ENCODE results near the gene PIP4K2A.

Gene PIP4K2A

GRCh38 chr10:22491931-22492615, 222.3 kb downstream of the PIP4K2A start:
- H3K4me2 ChIP-seq, result peak overlapping the region in 8 of 11 experiments; percentile 10 to 62 (median 50); a peak in 16 of 22 replicates
- H3K9me3 ChIP-seq (replicated peaks in 1 of 11), result no peaks in the 10 kb centered on the region
- H3K36me3 ChIP-seq, result no peaks in the 10 kb centered on the region
- no peaks in the 10 kb centered on the region for H4K20me1 ChIP-seq
- no peak overlapping the region for H3K4me3 ChIP-seq
- H3K9ac ChIP-seq, result no peak overlapping the region
- TF ChIP-seq Cebpa-rat (IDR thresholded peaks at IDR 0.05), result no peak
- H3K27ac ChIP-seq, result no peak overlapping the region
- no peaks in the 10 kb centered on the region for H3K27me3 ChIP-seq
- H3K4me1 ChIP-seq, result peaks cover 0 to 29% (median 13%) of the 10 kb centered on the region in 10 experiments; a peak in 12 of 20 replicates

- peak overlapping the region in 7 of 11 experiments; percentile 10 to 62 (median 51); a peak in 9 of 22 replicates for H3K4me2 ChIP-seq
- H3K27ac ChIP-seq, result no peak overlapping the region
- TF ChIP-seq Cebpa-rat (IDR thresholded peaks at IDR 0.05), result no peak
- H3K4me3 ChIP-seq, result no peak overlapping the region
- H3K27me3 ChIP-seq, result no peaks in the 10 kb centered on the region
- no peak overlapping the region for H3K9ac ChIP-seq
- H3K9me3 ChIP-seq (replicated peaks in 1 of 11), result no peaks in the 10 kb centered on the region
- H3K4me1 ChIP-seq, result peaks cover 0 to 29% (median 13%) of the 10 kb centered on the region in 10 experiments; a peak in 12 of 20 replicates
- H3K36me3 ChIP-seq, result no peaks in the 10 kb centered on the region
- H4K20me1 ChIP-seq, result no peaks in the 10 kb centered on the region
Measured at GRCh38 chr10:22491480-22491879, 222.9 kb downstream of the PIP4K2A start.

- peak overlapping the region in 5 of 11 experiments; percentile 49 to 72 (median 60); a peak in 9 of 22 replicates for H3K4me2 ChIP-seq
- H3K36me3 ChIP-seq, result no peaks in the 10 kb centered on the region
- H3K4me1 ChIP-seq, result peaks cover 0 to 29% (median 13%) of the 10 kb centered on the region in 10 experiments; a peak in 12 of 20 replicates
- H3K27ac ChIP-seq, result peak overlapping the region in 2 of 11 experiments; percentile 11 to 19; a peak in 1 of 22 replicates
- H4K20me1 ChIP-seq, result no peaks in the 10 kb centered on the region
- no peak for TF ChIP-seq Cebpa-rat (IDR thresholded peaks at IDR 0.05)
- H3K9me3 ChIP-seq (replicated peaks in 1 of 11), result no peaks in the 10 kb centered on the region
- H3K4me3 ChIP-seq, result no peak overlapping the region
- no peak overlapping the region for H3K9ac ChIP-seq
- no peaks in the 10 kb centered on the region for H3K27me3 ChIP-seq
Measured at GRCh38 chr10:22489975-22490374, 224.4 kb downstream of the PIP4K2A start.

GRCh38 chr10:22489467-22489866, 224.9 kb downstream of the PIP4K2A start:
- no peaks in the 10 kb centered on the region for H3K27me3 ChIP-seq
- peak overlapping the region in 1 of 11 experiments; percentile 11; a peak in 1 of 22 replicates for H3K27ac ChIP-seq
- H3K4me1 ChIP-seq, result peaks cover 0 to 29% (median 13%) of the 10 kb centered on the region in 10 experiments; a peak in 12 of 20 replicates
- no peak for TF ChIP-seq Cebpa-rat (IDR thresholded peaks at IDR 0.05)
- no peaks in the 10 kb centered on the region for H3K36me3 ChIP-seq
- no peak overlapping the region for H3K9ac ChIP-seq
- peak overlapping the region in 5 of 11 experiments; percentile 49 to 72 (median 60); a peak in 9 of 22 replicates for H3K4me2 ChIP-seq
- H4K20me1 ChIP-seq, result no peaks in the 10 kb centered on the region
- no peaks in the 10 kb centered on the region for H3K9me3 ChIP-seq (replicated peaks in 1 of 11)
- no peak overlapping the region for H3K4me3 ChIP-seq

DNA sequence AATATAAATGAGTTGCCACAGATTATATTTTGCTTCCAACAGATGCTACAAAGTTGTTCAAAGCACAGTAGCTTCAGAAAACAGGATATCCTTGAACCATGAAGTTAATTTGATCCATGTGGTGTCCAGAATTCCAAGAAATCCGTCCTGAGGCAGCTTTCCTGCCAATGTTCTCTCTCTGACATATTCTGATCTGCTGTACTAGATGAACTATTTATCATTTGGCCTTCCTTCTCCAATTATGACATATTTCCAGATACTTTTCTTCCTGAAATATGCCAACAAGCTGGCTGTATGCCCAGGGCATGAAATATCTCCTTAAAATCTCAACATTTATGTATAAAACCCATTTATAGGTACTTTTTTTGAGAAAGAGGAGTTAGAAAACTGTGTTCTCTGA, 227.9 kb downstream of the PIP4K2A start:
- Histone ChIP-seq H3K27me3 (no peaks in the 10 kb centered on the region), H3K9me3 (replicated peaks in 1 of 11) (no peaks in the 10 kb centered on the region), H3K4me1 (peaks cover 0 to 20% (median 5%) of the 10 kb centered on the region in 10 experiments; a peak in 10 of 20 replicates), H3K4me3 (no peak overlapping the region), H3K9ac (no peak overlapping the region), H3K27ac (no peak overlapping the region), H4K20me1 (no peaks in the 10 kb centered on the region), H3K36me3 (no peaks in the 10 kb centered on the region), H3K4me2 (no peak overlapping the region)
- no peak for TF ChIP-seq Cebpa-rat (IDR thresholded peaks at IDR 0.05)

All from BLaER1 treated with 17β-estradiol and CSF1 and Interleukin-3, amounts not matched to agents 10 nM and 100 nM (cell line).